Lung microvascular endothelial cell (primary cell): ENCODE results near the gene XXYLT1. TPM values are rescaled to one million over a fixed set of nuclear protein-coding genes. Genes with fewer than 3 reads are reported as not detected.
A peak's percentile ranks its signal among the peaks of the same experiment; 100 is the strongest.

Experiments
- DNase-seq, 2 donors: peaks; one replicate each; pipeline versions ENCODE4 v3.0.0 to v3.0.0-alpha.2; 2010; ENCODE audit warnings: low read depth in 2 of 2
- total RNA-seq: library from RNA; depleted of rRNA; stranded (reverse); fragments of >200 nt; gene quantifications from 2 replicates; pipeline ENCODE4 v1.2.1, GENCODE V29; 2014

XXYLT1 gene
- total RNA-seq, 1 donor from 2014 or later, result 24.6 TPM

DNA sequence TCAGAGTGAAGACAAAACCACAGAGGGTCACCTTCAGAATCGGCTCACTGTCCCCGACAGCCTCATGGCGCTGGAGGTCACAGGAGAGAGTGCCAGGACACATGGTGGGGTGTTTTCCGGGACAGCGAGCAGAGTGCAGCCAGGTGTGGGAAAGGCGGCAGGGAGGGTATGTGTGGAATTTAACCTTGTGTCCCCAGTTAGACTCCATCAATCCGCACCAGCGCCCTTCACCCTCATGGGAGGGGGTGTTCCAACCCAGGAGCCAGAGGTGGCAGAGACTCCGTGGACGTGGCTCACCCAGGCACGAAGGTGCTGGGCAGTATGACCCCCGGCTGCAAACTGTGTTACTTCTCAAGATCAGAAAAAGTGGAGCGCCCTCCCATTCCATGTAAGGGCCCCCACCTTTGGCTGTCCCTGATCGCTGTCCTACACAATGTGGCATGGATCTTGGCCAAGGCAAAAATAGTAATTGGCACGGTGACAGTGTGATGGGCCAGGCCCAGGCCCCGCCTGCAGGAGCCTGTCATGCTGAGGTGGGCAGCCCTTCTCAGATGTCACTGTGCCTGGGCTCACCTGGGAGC lies 190.3 kb downstream of the XXYLT1 start:
- peak in 1 of 2 donors; percentile 69 for DNase-seq

DNA sequence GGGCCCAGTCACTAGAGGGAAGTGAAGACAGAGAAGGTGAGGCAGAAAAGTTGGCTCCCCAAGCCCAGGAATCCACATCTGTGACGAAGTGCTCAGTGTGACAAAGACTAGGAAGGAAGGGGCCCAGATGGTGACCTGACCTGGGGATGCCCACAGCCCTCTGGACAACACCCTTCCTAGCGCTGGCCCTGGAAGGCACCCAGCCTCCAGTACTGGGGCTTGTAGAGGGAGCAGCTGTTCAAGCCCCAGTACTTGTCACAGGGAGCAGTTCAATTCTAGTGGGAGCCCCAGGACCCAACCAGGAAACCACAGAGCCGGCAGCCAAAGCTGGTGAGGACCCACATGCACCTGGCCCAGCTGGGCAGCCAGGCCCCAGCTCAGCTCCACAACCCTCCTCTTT lies 190.8 kb downstream of the XXYLT1 start:
- DNase-seq, result peak in 1 of 2 donors; percentile 75

DNA sequence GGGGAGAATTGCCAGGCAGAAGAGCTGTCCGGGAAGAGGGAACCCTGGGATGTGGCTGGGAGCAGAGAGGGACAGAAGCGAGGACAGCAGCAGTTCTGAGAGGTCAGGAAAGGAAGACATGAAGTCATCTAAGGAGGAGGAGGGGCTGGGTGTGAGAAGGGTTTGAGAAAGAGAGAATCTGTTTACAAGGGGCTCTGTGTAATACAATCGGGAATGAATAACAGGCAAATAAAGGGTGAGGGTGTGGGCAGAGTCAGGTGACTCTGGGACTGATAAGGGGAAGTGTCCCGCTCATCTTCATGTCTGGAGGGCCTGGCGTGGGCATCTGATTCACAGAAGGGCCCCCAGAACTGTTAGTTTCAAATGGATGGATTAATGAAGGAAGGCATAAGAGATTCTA lies 191.3 kb downstream of the XXYLT1 start:
- DNase-seq, result no peak

DNA sequence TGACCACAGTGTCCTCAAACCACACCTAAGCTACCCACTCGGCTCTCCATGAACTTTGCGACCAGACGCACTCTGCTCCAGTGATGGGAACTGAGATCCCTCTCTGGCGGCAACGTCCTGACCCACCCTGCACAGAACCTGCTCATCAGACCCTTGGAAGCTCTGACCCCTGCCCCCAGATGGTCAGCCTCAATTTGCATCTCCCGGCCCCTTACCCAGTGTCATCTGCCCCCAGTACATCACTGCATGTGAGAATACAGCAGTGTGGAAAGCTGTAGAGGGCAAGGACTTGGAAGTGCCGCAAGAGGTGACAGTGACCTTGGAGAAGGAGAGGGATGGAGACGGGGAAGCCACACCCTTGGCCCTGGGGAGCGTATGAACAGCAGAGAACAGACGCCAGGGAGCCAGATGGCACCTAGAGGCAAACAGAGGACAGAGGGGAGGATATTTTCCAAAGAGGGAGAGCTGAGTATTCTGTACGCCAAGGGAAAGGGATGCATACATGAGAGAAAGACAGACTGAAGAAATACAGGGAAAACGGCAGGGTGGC lies 192.0 kb downstream of the XXYLT1 start:
- no peak for DNase-seq

DNA sequence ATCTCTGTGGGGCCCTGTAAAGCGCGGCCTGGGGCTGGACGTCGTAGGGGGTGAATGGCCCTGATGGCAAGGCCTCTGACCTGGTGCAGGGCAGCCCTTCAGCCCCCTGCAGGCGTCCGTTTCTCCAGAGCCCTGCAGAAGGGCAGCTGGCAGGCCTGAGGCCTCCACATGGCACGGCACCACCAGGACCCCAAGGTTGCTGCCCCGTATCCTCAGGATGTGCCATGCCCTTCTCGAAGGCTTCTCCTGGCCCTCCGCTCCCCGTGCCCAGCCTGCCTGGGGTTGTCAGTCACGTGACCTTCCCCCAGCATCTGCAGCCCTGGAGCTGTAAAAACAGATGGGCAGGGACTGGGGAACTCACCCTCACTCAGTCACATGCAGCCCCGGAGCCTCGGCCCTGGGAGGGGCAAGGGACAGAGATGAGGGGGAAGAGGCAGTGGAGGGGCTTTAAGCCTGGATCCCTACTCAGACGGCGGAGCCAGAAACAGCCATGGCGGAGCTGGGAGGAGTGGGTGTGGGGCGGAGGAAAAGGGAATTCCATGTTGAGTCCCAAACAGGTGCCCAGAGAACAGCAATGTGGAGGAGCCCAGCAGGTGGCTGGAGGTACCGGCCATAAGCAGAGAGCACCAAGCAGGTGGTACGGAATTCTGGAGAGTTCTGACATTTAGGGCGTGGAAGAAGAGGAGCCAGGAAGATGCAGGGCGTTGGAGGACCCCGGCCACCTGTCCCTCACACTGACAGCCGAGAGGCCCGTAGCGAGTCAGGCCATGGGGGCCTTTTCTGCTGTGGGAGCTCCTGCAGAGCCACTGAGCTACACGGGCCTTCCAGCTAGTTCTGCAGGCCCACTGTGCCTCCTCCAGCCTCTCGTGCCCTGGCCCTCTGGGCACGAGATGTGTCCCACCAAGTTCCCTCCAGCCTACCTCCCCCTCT lies 193.1 kb downstream of the XXYLT1 start:
- DNase-seq, result no peak

DNA sequence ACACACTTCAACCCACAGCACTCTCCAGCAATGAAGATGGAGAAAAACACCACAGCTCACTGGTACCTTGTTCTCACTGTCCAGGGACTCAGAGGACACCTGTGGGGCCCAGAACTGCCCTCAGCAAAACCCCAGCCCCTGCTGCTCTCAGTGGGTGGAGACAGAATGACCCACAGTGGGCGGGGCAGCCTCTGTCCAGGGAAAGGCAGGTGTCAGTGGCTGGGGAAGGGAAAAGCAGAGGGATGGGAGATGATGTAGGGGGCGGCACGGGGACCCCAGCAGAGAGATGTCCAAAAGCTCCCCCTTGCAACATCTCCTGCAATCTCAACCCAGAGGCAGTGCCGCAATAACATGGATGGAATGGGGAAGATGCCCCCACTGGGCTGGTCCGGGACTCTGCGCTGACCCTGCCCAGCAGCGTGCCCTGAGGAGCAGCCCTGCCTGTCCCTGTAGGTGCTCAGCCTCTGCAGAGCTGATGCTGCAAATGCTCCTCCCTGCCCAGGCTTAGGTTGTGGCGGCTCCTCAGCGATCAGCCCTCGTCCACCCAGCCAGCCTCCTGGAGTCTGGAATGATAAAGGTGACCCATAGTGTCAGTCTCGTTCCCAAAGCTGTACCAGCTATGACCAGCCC lies 193.9 kb downstream of the XXYLT1 start:
- no peak for DNase-seq

DNA sequence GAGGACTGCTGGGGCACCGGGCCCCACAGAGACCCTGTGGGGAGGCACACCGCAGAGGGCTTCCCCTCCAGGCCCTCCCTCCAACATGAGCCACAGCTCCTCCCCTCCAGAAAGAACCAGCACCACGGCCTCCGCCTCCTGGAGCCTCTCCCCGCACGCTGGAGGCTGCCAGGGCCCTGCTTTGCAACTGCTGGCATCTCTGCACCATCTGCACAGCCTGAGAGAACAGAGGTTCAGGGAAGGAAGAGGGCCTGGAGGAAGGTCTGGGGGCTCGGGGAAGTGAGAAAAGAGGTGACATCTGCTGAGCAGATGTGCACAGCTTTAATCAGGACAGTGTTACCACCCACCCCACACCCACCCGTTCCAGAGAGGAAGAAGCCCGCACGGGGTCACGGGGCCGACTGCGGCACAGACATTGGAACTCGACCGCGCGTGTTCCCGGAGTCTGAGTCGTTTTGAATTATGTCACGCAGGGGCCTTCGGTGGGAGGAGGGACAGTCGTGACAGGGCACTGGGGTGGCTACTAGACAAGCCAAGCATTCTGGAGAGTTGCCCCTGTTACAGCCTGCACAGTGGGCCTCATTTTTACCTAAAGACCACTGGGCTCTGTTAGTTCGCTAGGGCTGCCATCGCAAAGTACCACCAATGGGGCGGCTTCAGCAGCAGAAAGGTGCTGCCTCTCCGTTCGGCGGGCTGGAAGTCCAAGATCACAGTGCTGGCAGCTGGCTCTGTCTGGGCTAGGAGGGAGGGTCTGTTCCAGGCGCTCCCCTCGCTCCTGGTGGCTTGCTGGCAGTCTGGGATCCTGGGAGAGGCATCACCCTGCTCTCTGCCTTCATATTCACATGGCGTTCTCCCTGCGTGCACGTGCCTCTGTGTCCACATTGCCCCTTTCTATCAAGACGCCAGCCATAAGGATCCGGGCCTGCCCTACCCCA lies 194.8 kb downstream of the XXYLT1 start:
- DNase-seq, result no peak

DNA sequence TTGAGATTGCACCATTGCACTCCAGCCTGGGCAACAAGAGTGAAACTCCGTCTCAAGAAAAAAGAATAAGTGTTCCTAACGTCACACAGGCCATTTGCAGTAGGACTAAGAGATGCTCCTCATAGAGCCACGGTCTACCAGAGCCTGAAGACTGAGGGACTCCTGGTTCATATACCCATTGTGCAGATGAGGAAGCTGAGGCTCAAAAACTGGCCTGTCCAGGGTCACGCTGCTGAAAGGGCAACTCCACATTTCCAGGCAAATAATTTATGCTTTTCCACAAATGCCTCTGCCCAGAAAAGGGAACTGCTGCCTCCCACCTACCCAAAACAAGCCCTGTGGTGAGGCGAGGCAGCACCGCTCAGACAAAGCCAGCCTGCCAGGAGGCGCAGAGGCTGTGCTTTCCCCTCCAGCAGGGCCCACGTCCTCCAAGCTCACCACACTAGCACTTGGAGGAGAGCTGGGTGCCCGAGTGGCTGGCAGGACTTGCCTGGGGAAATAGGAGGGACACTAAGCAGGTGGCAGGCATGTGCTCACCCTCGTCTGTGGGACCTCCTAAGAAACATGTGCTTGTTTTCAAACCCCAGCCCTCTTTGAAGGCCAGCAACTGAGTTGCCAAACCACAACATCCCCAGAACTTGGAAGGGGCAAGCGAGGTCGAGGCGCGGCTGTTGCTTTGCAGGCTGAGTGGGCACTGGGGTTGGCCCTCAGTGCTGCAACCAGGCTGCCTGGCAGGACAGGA lies 195.6 kb downstream of the XXYLT1 start:
- no peak for DNase-seq

DNA sequence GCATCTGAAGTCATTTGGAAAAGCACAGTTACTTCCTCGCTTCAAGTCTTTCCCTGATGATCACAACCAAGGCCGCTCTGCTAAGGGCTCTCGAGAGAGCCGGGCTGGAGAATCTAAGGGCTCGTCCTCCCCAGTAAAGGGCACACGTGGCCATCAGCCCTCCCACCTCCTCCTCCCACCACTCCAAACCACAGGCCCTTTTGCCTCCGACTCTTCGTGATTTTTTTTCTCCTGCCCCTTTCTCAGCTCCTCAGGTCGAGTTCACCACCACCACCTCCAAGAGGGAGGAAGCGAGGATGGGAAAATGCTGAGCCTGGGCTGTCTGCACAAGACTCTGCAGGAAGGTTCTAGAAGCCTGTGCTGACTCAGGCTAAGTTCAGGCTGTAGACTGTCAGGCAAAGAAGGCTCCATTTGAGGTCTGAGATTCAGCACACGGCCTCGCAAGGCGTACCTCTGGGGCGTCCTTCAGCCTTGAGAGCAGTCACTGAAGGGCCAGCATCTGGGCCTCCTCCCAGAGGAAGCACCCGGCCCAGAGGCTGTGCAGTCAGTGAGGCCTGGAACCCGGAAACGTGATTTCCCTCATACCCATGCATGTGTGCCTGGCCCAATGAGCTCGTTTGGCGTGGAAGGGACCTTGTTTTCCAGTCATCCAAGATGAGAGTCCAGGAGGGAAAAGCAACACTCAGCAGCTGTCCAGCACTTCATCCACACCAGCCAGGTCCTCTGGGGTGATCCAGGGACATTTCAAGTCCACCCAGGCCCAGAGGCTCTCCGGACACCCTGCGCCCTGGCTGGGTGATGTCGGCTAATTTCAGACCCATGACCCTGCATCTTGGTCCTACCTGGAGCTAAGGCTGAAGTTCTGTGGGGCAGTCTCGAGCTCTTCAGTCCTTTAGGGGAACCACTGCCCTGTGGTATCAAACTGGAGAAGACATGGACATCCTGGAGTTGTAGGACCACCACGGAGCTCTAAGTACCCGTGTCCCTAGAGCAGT lies 196.8 kb downstream of the XXYLT1 start:
- peak in 1 of 2 donors; percentile 47 for DNase-seq

DNA sequence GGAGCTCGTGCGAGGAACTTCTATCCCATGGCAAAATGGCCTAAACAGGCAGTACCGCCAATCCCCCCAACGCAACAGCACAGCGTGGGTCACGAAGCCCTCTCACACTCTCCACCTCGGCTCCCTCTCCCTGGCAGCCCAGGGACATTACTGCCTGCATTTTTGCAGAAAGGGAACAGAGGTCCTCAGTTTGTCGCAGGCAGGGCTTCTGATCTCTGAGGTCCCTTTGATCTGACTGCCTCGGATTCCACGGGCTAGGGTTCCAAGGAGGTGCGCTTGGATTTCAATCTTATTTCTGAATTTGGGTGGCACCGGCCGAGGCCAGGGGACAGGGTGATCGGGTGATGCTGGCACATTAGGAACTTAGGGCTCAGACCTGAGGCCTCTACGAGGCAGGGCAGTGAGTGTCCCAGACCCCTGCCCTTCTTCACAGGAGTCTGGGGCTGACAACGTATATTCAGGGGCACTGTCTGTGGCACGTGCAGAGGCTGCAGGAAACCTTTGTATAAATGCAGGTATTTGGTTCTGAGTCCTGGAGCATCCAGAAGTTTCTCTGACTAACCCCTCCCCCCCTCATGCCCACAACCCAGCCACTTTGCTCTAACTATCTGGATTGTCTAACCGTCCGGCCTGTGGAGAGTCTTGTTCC lies 197.9 kb downstream of the XXYLT1 start:
- DNase-seq, result no peak

DNA sequence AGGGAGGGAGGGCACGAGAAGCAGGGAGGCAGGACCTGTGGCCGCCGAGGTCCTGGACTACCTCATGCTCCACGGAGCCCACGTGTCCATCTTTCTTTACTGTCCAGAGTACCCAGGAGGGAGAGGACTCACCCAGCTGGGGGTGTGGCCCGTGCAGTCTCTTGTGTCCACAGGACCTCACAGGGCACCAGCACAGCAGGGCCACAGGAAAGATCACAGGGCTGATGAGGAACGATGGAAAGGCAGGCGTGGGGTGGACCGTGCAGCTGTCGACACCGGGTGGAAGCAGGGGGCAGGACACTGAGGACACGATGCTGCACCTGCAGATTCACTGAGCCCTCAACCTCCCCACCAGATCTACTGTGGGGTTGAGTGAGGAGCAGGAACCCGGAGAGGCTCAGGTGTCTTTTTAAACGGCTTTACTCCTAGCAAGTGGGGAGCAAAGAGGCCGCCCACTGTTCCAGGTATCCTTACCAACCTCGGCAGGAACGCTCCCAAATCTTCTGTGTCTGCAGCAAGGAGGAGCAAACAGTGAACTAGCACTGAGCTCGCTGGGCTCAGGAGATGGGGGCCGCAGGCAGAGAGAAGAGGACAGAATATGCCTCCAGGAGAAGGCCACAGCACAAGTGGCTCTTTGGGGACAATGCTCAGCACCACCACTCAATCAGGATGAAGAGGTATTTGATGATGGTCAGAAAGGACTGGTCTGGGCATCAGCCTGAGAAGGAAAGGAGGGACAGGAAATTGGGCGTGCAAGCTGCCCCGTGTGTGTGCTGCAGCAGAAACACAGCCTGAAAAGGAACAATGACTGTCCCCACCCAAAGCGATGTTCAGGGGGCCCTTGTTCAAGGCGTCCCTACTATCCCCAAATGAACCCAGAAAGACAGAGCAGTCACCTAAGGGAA lies 198.8 kb downstream of the XXYLT1 start:
- no peak for DNase-seq

DNA sequence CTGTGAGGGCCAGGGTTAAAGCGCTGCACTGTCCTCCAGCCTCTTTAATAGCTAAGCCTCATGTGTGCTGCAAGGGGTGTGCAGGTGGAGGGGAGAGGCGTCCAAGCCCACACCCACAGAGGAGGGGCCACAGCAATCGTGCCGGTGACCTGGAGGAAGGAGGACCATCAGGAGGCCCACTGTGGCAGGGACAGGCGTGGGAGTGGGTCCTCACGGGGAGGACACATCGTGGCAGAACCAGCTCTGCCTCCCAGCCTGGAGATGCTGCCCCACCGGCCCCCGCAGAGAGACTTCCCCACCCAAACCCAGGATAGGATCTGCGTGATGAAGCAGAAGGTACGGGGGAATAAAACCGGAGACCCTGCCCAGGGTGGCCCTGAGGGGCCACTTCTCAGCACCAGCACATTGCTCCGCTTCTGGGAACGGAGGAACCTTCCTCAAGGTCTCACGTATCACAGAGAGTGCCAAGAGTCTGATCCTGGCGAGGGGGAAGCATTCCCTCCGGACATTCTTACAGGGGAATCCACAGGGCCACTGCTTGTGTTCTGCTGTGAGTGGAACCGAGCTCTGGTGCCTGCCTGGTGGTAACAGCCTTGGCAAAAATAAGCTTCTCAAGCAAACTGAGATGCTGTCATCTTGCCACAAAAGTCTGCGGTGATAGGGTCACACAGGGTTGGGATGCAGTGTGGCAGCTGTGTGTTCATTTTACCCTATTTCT lies 199.8 kb downstream of the XXYLT1 start:
- no peak for DNase-seq

DNA sequence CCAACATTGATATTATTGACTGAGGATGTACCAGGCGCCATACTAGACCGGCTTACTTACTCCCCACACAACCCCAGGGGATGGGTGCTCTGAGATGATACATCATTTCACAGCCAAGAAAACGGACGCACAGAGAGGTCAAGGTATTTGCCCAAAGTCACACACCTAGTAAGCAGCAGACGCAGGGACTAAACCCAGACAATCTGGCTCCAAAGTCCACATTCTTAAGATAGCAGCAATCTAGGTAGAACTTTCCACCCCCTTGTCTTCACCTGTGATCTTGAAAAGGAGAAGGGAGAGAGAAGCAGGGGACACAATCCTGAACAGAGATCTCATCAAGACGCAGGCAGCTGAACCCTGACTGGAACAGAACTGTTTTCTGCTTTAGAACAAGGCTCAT lies 200.6 kb downstream of the XXYLT1 start:
- no peak for DNase-seq

DNA sequence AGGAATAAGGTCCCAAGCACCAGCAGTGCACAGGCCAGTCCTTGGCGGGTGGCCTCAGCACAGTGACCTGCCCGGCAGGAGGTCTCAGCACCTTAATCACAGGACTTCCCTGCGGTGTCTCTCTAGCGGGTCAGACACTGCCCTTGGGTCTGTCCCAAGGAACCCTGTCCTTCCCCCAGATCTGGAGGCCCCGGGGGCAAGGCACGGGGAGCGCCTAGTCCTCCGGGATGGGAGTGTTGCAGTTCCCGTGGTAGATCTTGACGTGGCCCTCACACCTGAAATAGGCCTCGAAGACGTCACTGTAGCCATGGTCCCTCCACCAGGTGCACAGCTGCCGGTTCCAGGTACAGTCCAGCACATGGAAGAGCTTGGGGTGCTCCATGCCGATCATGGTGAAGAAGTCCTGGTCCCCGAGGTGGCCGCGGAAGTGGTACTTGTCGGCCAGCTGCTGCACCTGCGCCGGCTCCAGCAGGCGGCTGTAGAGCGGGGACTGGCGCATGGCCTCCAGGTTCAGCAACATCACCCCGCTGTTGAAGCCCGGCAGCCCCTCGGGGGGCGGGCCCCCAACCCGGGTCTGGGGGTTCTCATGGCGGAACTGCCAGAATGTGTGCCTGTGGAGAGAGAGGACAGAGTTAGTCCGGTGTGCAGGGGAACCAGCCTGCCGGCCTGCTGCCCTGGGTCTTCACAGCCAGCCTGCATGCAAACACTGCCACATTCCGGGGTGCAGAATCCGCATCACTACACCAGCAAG lies 201.3 kb downstream of the XXYLT1 start:
- DNase-seq, result no peak

DNA sequence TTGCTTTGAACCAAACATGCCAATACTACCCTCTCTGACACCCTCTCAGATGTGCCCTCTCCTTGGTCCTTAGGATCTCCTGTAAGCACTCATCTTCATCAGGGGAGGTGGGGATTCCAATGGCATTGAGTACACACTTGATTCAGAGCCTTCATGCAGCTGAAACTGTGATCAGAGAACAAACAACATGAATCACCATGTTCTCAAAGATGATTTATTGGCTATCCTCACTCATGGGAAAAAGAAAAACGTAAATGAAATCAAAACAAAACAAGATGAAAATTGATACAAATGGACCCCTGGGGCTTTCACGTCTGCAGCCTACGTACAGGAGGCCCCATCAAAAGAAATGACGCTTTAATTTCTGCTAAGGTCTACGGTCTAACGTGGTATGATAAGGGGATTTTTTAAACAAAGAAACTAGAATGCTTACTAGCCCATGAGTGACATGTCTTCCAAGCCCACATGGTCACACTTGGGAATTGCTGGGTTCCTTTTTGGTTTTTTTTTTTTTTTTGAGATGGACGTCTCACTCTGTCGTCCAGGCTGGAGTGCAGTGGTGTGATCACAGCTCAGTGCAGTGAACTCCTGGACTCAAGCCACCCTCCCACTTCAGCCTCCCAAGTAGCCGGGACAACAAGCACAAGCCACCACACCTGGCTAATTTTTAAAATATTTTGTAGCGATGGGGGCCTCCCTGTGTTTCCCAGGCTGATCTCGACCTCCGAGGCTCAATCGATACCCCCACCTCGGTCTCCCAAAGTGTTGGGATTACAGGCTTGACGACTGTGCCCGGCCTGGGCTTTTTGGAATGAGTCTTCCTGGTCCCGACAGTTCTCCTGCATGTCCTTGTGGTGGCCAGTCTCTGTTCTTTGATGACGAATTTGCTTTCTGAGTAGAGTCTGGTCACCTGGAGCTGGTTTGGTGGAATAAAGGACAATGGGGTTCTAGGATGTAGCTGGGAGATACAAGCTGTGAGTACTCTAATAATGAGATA lies 202.6 kb downstream of the XXYLT1 start:
- peak in 1 of 2 donors; percentile 62 for DNase-seq
